ENCODE results near the gene PIGS. TPM values are rescaled to one million over a fixed set of nuclear protein-coding genes. Genes with fewer than 3 reads are reported as not detected.

PIGS gene
- total and polyA plus RNA-seq, 5 donors, result 16.6 to 41.8 (median 40.1) TPM

GRCh38 chr17:28549236-28550132, 21.8 kb downstream of the PIGS start:
- Histone ChIP-seq H3K4me1 (ENCODE audit: control insufficient read depth, insufficient read depth, low read length) (peaks cover 7% of the 10 kb centered on the region), H3K27me3 (ENCODE audit: control insufficient read depth, insufficient read depth) (no peaks in the 10 kb centered on the region), H3K27ac (ENCODE audit: low read length) (no peak overlapping the region), H3K4me3 (ENCODE audit: low read length) (no peak overlapping the region), H3K9me3 (ENCODE audit: control insufficient read depth, low read length) (no peaks in the 10 kb centered on the region)
- intact Hi-C loops (cut with DNase I), result loop anchor here in 3 of 4 donors (5.0 to 10.0 kb wide), 4 partner anchors 48 to 65 kb away; partner anchors contain the start of genes RSKR (in 3 of the 3) and SPAG5 (in 1 of the 3)
- ATAC-seq (no peak), DNase-seq (no peak)
- WGBS, result 71% methylated on average over 3 of the region's 3 CpGs

DNA sequence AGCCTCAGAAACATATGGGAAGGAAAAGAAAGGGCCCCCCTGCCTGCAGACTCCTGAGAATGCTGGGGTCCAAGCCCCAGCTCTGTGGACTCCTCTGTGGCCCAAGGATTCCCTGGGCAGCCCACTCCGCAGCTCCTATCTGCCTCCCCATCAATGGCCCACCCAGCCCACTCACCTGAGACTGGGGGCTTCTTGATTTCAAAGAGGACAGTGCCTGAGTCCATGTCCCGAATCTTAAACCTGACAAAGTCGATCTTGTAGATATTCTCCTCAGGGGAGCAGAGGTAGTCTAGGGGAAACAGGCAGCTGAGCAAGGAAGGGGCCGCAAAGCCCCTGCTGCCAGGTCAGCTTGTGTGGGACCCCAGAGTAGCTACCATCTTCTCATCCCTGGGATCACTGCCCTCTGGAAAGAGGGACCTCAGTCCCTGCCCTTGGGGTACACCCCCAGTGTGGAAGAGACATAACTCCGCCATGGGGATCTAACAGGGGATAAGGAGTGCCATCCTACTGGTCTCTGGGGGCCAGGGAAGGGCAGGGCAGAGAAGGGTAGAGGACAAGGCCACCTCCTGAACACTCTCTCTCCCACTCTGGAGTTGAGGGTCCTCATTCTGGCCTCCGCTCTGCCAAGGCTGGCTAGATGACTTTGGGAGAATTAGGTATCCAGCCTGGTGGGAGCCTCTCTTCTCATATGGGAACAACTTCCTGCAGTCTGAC, 22.8 kb downstream of the PIGS start:
- Histone ChIP-seq H3K4me3 (ENCODE audit: low read length) (no peak overlapping the region), H3K9me3 (ENCODE audit: control insufficient read depth, low read length) (no peaks in the 10 kb centered on the region), H3K4me1 (ENCODE audit: control insufficient read depth, insufficient read depth, low read length) (peaks cover 7% of the 10 kb centered on the region), H3K27me3 (ENCODE audit: control insufficient read depth, insufficient read depth) (no peaks in the 10 kb centered on the region), H3K27ac (ENCODE audit: low read length) (no peak overlapping the region)
- ATAC-seq, result no peak
- 91% methylated on average over 6 of the region's 6 CpGs for WGBS
- no peak for DNase-seq
- intact Hi-C loops (cut with DNase I), result loop anchor here in 3 of 4 donors (5.0 to 10.0 kb wide), 4 partner anchors 49 to 66 kb away; partner anchors contain the start of genes RSKR (in 2 of the 3) and SPAG5 (in 1 of the 3)

DNA sequence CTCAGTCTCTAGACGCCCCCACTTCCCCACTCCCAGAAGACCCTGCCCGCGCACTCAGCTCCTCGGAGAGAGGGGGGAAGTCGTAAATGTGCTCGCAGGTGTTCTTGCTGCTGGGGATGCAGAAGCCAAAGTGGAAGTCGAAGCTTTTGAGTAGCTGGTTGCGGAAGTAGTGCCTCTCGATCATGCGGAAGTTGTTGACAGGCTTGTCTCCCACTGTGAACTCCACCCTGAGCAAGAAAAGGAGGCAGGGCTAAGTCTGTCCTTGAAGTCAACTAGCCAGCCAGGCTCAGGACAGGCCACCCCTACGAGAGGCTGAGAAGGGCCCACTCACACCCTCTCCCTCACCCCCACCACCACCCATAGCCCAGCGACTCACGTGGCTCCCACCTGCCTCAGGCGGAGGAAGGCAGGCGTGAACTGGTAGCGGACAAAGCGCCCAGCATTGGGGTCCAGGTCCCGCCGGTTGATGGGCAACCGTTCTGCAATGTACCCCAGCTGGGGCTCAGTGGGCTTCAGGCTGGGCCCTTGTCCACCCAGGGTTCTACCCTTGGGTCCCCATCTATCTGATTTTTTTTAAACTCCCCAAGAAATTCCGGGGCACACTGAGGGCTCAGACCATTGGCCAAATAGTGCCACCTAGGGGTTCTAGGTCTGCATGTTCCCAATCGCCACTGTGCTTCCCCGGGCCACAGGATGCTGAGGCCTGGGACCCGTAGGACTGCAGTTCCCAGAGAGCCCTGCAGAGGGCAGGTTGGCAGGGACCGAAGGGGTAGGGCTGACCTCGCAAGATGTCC, 23.5 kb downstream of the PIGS start:
- peak; percentile 49 to 67 for ATAC-seq
- Histone ChIP-seq H3K9me3 (ENCODE audit: control insufficient read depth, low read length) (no peaks in the 10 kb centered on the region), H3K27me3 (ENCODE audit: control insufficient read depth, insufficient read depth) (no peaks in the 10 kb centered on the region), H3K27ac (ENCODE audit: low read length) (no peak overlapping the region), H3K4me1 (ENCODE audit: control insufficient read depth, insufficient read depth, low read length) (peaks cover 5% of the 10 kb centered on the region), H3K4me3 (ENCODE audit: low read length) (no peak overlapping the region)
- DNase-seq, result peak; percentile 79 to 91 (median 89)
- WGBS, result 69% methylated on average over 26 of the region's 26 CpGs
- intact Hi-C loops (cut with DNase I), result loop anchor here in 3 of 4 donors (5.0 to 10.0 kb wide), 4 partner anchors 49 to 67 kb away; partner anchors contain the start of genes RSKR (in 2 of the 3) and SPAG5 (in 1 of the 3)

DNA sequence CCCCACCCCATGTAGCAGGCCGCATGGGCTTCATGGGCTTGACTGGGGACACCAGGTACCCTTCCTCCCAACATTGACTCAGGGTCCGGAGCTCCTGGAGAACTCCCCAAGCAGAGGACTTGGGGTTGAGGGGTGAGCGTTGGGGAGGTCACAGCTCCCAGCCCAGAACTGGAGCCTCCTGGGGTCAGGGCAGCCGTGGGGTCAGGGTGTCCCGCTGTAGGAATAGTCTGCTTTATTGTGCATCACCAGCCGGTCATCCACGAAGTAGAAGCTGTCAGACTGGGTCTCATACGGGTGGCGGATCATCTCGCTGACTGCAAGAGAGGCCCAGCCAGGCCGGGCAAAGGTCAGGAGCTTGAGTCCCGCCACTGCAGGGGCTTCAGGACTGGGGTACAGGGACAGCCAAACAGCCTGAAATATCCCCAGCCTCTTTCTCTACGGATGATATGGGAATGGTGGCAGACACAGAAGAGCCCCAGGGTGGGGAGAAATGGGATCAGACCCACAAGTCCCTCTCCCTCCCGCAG, 24.2 kb downstream of the PIGS start:
- Histone ChIP-seq H3K4me1 (ENCODE audit: control insufficient read depth, insufficient read depth, low read length) (peaks cover 5% of the 10 kb centered on the region), H3K27me3 (ENCODE audit: control insufficient read depth, insufficient read depth) (no peaks in the 10 kb centered on the region), H3K4me3 (ENCODE audit: low read length) (no peak overlapping the region), H3K27ac (ENCODE audit: low read length) (no peak overlapping the region), H3K9me3 (ENCODE audit: control insufficient read depth, low read length) (no peaks in the 10 kb centered on the region)
- intact Hi-C loops (cut with DNase I), result loop anchor here in 3 of 4 donors (5.0 to 10.0 kb wide), 4 partner anchors 50 to 68 kb away; partner anchors contain the start of genes RSKR (in 2 of the 3) and SPAG5 (in 1 of the 3)
- DNase-seq (no peak), ATAC-seq (no peak)
- WGBS, result 92% methylated on average over 14 of the region's 14 CpGs

DNA sequence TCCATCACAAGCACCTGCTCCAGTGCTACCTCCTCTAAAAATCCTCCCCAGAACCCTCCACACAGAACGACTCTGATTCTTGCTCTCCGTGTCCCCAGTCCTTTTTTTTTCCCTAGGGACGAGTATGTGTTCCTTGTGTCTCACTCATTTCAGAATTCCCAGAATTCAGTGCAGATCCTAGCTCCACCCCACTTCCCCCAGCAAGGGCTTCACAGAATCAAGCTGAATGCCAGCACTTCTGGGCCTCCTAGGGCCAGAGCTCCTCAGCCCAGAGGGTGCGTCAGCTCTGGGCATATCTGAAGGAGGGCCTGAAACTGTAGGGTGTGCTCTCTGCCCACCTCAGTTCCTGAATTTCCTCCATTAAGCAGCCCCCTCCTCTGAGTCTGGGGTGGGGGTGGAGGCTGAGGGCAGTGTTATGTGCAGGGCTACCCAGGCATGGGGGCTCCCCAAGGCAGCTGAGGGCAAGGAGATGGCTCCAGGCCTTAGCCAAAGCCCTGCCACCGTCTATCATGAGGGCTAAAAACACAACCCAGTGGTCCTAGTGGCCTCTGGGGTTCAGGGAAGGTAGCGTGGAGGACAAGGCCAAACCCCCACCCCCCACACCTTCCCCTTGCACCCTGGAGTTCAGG, 25.4 kb downstream of the PIGS start:
- 60% methylated on average over 6 of the region's 6 CpGs for WGBS
- H3K4me3 ChIP-seq (ENCODE audit: low read length), result no peak overlapping the region
- no peak for DNase-seq
- no peaks in the 10 kb centered on the region for H3K4me1 ChIP-seq (ENCODE audit: control insufficient read depth, insufficient read depth, low read length)
- intact Hi-C loops (cut with DNase I), result loop anchor here in 3 of 4 donors (5.0 to 10.0 kb wide), 4 partner anchors 51 to 69 kb away; partner anchors contain the start of genes RSKR (in 2 of the 3) and SPAG5 (in 1 of the 3)
- no peak for ATAC-seq
- H3K27ac ChIP-seq (ENCODE audit: low read length), result no peak overlapping the region
- no peaks in the 10 kb centered on the region for H3K27me3 ChIP-seq (ENCODE audit: control insufficient read depth, insufficient read depth)
- H3K9me3 ChIP-seq (ENCODE audit: control insufficient read depth, low read length), result no peaks in the 10 kb centered on the region

DNA sequence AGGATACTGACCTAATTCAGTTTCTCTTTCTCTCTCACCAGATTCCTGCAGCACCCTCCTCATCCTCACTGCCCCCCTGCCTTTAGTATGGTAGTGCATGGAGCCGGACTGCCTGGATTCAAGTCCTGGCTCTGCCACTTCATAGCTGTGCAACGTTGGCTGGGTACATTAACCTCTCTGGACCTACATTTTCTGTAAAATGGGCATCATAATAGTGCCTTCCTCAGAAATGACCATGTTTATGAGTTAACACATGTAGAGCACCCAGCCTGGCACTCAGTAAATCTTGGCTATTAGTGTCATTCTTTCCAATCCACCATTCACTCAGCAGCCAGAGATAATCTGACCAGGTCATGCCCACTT, 26.2 kb downstream of the PIGS start:
- no peak for DNase-seq
- intact Hi-C loops (cut with DNase I), result loop anchor here in 3 of 4 donors (5.0 to 10.0 kb wide), 4 partner anchors 50 to 70 kb away; partner anchors contain the start of genes RSKR (in 2 of the 3) and SPAG5 (in 1 of the 3)
- ATAC-seq, result no peak
- Histone ChIP-seq H3K4me1 (ENCODE audit: control insufficient read depth, insufficient read depth, low read length) (no peaks in the 10 kb centered on the region), H3K4me3 (ENCODE audit: low read length) (no peak overlapping the region), H3K27me3 (ENCODE audit: control insufficient read depth, insufficient read depth) (no peaks in the 10 kb centered on the region), H3K9me3 (ENCODE audit: control insufficient read depth, low read length) (no peaks in the 10 kb centered on the region), H3K27ac (ENCODE audit: low read length) (no peak overlapping the region)
- WGBS, result 80% methylated on average over 2 of the region's 2 CpGs

DNA sequence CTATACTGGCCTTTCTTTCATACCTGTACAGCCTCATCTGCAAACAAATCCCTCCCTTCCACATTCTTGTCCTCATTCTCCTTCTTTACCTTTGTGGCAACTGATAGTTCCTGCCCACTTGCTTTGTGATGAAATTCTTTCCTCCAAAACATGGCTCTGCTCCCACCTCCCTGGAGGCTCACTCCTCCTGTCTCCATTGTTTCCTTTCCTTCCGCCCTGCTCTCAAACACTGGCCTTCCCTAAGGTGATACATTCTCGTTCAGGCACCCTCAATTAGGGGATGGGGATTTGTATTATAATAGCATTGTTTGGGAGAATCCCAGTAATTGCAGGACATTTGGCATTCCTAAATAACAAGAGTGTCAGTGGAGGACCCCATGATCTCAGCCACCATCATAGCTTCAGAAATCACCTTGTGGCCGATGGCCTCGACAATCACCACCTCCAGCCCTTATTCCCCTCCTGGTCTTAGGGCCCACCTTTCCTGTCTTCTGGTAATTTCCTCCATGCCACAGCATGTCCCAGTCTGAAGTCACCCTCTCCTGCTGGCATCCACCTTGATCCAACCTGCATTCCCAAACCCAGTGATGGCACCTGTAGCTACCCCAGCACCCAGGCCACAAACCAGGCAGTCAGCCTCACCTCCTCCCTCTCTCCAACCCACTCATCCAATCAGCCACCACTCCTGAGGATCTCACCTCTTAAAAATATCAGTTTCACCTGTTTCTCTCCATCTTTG, 26.8 kb downstream of the PIGS start:
- Histone ChIP-seq H3K4me1 (ENCODE audit: control insufficient read depth, insufficient read depth, low read length) (no peaks in the 10 kb centered on the region), H3K27ac (ENCODE audit: low read length) (no peak overlapping the region), H3K27me3 (ENCODE audit: control insufficient read depth, insufficient read depth) (no peaks in the 10 kb centered on the region), H3K9me3 (ENCODE audit: control insufficient read depth, low read length) (no peaks in the 10 kb centered on the region), H3K4me3 (ENCODE audit: low read length) (no peak overlapping the region)
- no peak for ATAC-seq
- WGBS, result 81% methylated on average over 4 of the region's 4 CpGs
- DNase-seq, result no peak
- intact Hi-C loops (cut with DNase I), result loop anchor here in 3 of 4 donors (5.0 to 10.0 kb wide), 5 partner anchors 47 to 70 kb away; partner anchors contain the start of genes RSKR (in 2 of the 3) and SPAG5 (in 1 of the 3)

DNA sequence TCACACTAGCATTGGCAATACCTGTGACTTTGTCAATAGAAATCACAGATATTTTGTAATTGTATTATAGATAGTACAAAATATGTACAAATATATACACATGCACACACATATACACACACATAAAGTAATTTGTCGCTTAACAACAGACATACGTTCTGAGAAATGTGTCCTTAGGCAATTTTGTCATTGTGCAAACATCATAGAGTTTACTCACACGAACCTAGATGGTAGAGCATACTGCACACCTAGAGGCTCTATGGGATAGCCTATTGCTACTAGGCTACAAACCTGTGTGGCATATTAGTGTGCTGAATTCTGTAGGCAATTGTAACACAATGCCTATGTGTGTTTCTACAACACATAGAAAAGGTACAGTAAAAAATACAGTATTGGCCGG, 29.9 kb downstream of the PIGS start:
- no peak for DNase-seq
- WGBS, result 87% methylated on average over 4 of the region's 4 CpGs

GRCh38 chr17:28540231-28540630, 31.1 kb downstream of the PIGS start:
- Histone ChIP-seq H3K4me3 (ENCODE audit: low read length) (no peak overlapping the region), H3K27ac (ENCODE audit: low read length) (no peak overlapping the region), H3K4me1 (ENCODE audit: control insufficient read depth, insufficient read depth, low read length) (no peaks in the 10 kb centered on the region), H3K9me3 (ENCODE audit: control insufficient read depth, low read length) (no peaks in the 10 kb centered on the region), H3K27me3 (ENCODE audit: control insufficient read depth, insufficient read depth) (no peaks in the 10 kb centered on the region)
- 78% methylated on average over 4 of the region's 4 CpGs for WGBS
- intact Hi-C loops (cut with DNase I), result loop anchor here in 2 of 4 donors (5.0 to 10.0 kb wide), 3 partner anchors 43 to 75 kb away; partner anchors contain the start of gene RSKR (in 1 of the 2)
- ATAC-seq, result no peak
- DNase-seq, result no peak

More for the DNA sequence above, 29.9 kb downstream of the PIGS start:
- ATAC-seq, result no peak
- no peaks in the 10 kb centered on the region for H3K27me3 ChIP-seq (ENCODE audit: control insufficient read depth, insufficient read depth)
- H3K9me3 ChIP-seq (ENCODE audit: control insufficient read depth, low read length), result no peaks in the 10 kb centered on the region
- H3K4me1 ChIP-seq (ENCODE audit: control insufficient read depth, insufficient read depth, low read length), result no peaks in the 10 kb centered on the region
- no peak overlapping the region for H3K27ac ChIP-seq (ENCODE audit: low read length)
- no peak overlapping the region for H3K4me3 ChIP-seq (ENCODE audit: low read length)
- intact Hi-C loops (cut with DNase I), result loop anchor here in 2 of 4 donors (5.0 to 10.0 kb wide), 3 partner anchors 44 to 73 kb away; partner anchors contain the start of gene RSKR (in 1 of the 2)

Data from right cardiac atrium (tissue), 5 donors.